HepG2 (cell line): ENCODE data around the gene DQX1. TPM values are rescaled to one million over a fixed set of nuclear protein-coding genes. Genes with fewer than 3 reads are reported as not detected.

Experiments
- BCLAF1 ChIP-seq: fragments of 450-650 bp; IDR thresholded peaks from 2 replicates; pipeline ENCODE4 v1.6.1; 2017; ENCODE audit warnings: mild to moderate bottlenecking
- CHD4 ChIP-seq: fragments of 200-600 bp; sonication (generic); IDR thresholded peaks from 2 replicates; pipeline ENCODE4 v1.7.0; 2017; ENCODE audit warnings: mild to moderate bottlenecking, low read length, borderline replicate concordance
- DR1 ChIP-seq: sonication (generic); formaldehyde crosslinking; IDR thresholded peaks from 2 replicates; pipeline ENCODE4 v1.8.0; 2021; ENCODE audit warnings: mild to moderate bottlenecking, missing genetic modification reagents, inconsistent platforms
- EP300 ChIP-seq, 3 experiments: sonication (generic) in 1 of 3; formaldehyde crosslinking in 1 of 3; IDR thresholded peaks; 2 replicates each; pipeline versions ENCODE4 v1.5.1 to v1.6.1; 2011 to 2020; ENCODE audit warnings: low read depth in 2 of 3, low read length in 2 of 3, borderline replicate concordance in 1 of 3, improper control_type of control experiment in 1 of 3, mild to moderate bottlenecking in 1 of 3, missing genetic modification reagents in 1 of 3, moderate library complexity in 1 of 3
- HNF4G ChIP-seq, 2 experiments: sonication (generic) in 1 of 2; formaldehyde crosslinking in 1 of 2; IDR thresholded peaks; 2 replicates each; pipeline versions ENCODE4 v1.4.0 to v1.6.1; 2011 to 2020; ENCODE audit warnings: borderline replicate concordance in 2 of 2, low read depth in 2 of 2, mild to moderate bottlenecking in 2 of 2, low read length in 1 of 2, missing genetic modification reagents in 1 of 2, moderate library complexity in 1 of 2
- JUND ChIP-seq: sonication (generic); formaldehyde crosslinking; IDR thresholded peaks from 2 replicates; pipeline ENCODE4 v1.8.0; 2022; ENCODE audit warnings: mild to moderate bottlenecking, missing genetic modification reagents
- KDM4B ChIP-seq: sonication (generic); formaldehyde crosslinking; IDR thresholded peaks from 2 replicates; pipeline ENCODE4 v1.4.0; 2020; ENCODE audit warnings: missing genetic modification reagents
- MATR3 ChIP-seq: sonication (generic); formaldehyde crosslinking; IDR thresholded peaks from 2 replicates; pipeline ENCODE4 v1.4.0; 2020; ENCODE audit warnings: missing genetic modification reagents
- NFIC ChIP-seq: IDR thresholded peaks from 2 replicates; pipeline ENCODE4 v1.6.1; 2012; ENCODE audit warnings: mild to moderate bottlenecking, low read length, inconsistent platforms
- NFYB ChIP-seq: sonication (generic); formaldehyde crosslinking; IDR thresholded peaks from 2 replicates; pipeline ENCODE4 v1.4.0; 2020; ENCODE audit warnings: missing genetic modification reagents
- NR2C2 ChIP-seq: sonication (generic); formaldehyde crosslinking; IDR thresholded peaks from 2 replicates; pipeline ENCODE4 v1.4.0; 2020; ENCODE audit warnings: missing genetic modification reagents, mild to moderate bottlenecking, moderate library complexity, borderline replicate concordance
- SALL1 ChIP-seq: sonication (generic); formaldehyde crosslinking; IDR thresholded peaks from 2 replicates; pipeline ENCODE4 v1.8.0; 2022; ENCODE audit warnings: mild to moderate bottlenecking, missing genetic modification reagents
- SRF ChIP-seq: IDR thresholded peaks from 2 replicates; pipeline ENCODE4 v1.6.1; 2011; ENCODE audit warnings: mild to moderate bottlenecking, low read depth, low read length, moderate library complexity
- TBP ChIP-seq: sonication (generic); formaldehyde crosslinking; IDR thresholded peaks from 2 replicates; pipeline ENCODE4 v1.5.0; 2020; ENCODE audit warnings: missing genetic modification reagents
- TEAD3 ChIP-seq: optimal IDR thresholded peaks from 2 replicates; pipeline ENCODE3; 2016; ENCODE audit warnings: borderline replicate concordance
- ZBTB42 ChIP-seq: sonication (generic); formaldehyde crosslinking; IDR thresholded peaks from 2 replicates; pipeline ENCODE4 v1.5.0; 2020; ENCODE audit warnings: mild to moderate bottlenecking, missing genetic modification reagents
- ZEB1 ChIP-seq: IDR thresholded peaks from 2 replicates; pipeline ENCODE4 v1.6.1; 2012; ENCODE audit warnings: mild to moderate bottlenecking, low read depth, inconsistent platforms; ENCODE audit not compliant: insufficient replicate concordance
- ZFP36 ChIP-seq: fragments of 150-350 bp; IDR thresholded peaks from 2 replicates; pipeline ENCODE4 v1.6.1; 2018; ENCODE audit warnings: borderline replicate concordance, low read length, low read depth; ENCODE audit not compliant: partially characterized antibody
- ZFP36L2 ChIP-seq: sonication (generic); formaldehyde crosslinking; IDR thresholded peaks from 2 replicates; pipeline ENCODE4 v1.4.0; 2020; ENCODE audit warnings: missing genetic modification reagents
- ZNF883 ChIP-seq: sonication (generic); formaldehyde crosslinking; IDR thresholded peaks from 2 replicates; pipeline ENCODE4 v1.5.1; 2020; ENCODE audit warnings: mild to moderate bottlenecking, missing genetic modification reagents; ENCODE audit errors: not compliant biosample characterization
- ZXDC ChIP-seq: sonication (generic); formaldehyde crosslinking; IDR thresholded peaks from 2 replicates; pipeline ENCODE4 v1.5.0; 2020; ENCODE audit warnings: mild to moderate bottlenecking, missing genetic modification reagents
- polyA plus RNA-seq, 8 experiments: library from polyadenylated mRNA; depleted of rRNA in 3 of 8; stranded (reverse) in 7 of 8; unstranded in 1 of 8; fragments of >200 nt; fragmentation: Illumina TruSeq in 4 of 8; extraction: Trizol in 4 of 8; gene quantifications; 2 replicates each; pipeline versions ENCODE4 v1.2.1 to v1.2.3, GENCODE V29; 2011 to 2016; ENCODE audit warnings: low read depth in 4 of 8, missing spikeins in 1 of 8, mixed read lengths in 1 of 8; ENCODE audit not compliant: insufficient read depth in 1 of 8
- total RNA-seq, 5 experiments: library from RNA; depleted of rRNA; stranded (reverse); fragments of >200 nt; fragmentation: Illumina TruSeq; extraction: Trizol; gene quantifications; 2 replicates each; pipeline ENCODE4 v1.2.3, GENCODE V29; 2016; ENCODE audit warnings: low read depth in 1 of 5

The DQX1 gene
- total and polyA plus RNA-seq, 2 of the 13 experiments (the other 11 are each of a cell fraction or from before 2014, with no cell fraction given) = 27.6 to 89.8 TPM

GRCh38 chr2:74482801-74483674 is 43.0 kb downstream of the DQX1 start, which contains the start of the genes CCDC142 and TTC31 (continued):
- 0 out of 4 replicates have a peak, but pooled peaks of 1 of the 2 experiments have one; percentile 31 for TF ChIP-seq EP300 (IDR thresholded peaks at IDR 0.05; ENCODE audit: low read depth in 2 of 2, low read length in 2 of 2)
- 0 out of 2 replicates have a peak, but pooled peaks have one; percentile 30 for TF ChIP-seq EP300 (CRISPR knock-in tag; IDR thresholded peaks at IDR 0.05; ENCODE audit: borderline replicate concordance)
- TF ChIP-seq JUND = no peak
- TF ChIP-seq NFYB = peak; percentile 50; the same call in 1 of the 2 replicates
- TF ChIP-seq MATR3 (CRISPR knock-in tag) = no peak
- no peak for TF ChIP-seq TBP
- TF ChIP-seq BCLAF1 = no peak
- TF ChIP-seq TEAD3 (CRISPR knock-in tag) = peak; percentile 46
- peak; percentile 17; the same call in 1 of the 2 replicates for TF ChIP-seq KDM4B (CRISPR knock-in tag)
- TF ChIP-seq NFIC = no peak
- TF ChIP-seq HNF4G (IDR thresholded peaks at IDR 0.05; ENCODE audit: borderline replicate concordance, low read depth, low read length) = peak; percentile 88
- peak; percentile 90; the same call in 1 of the 2 replicates for TF ChIP-seq HNF4G (CRISPR knock-in tag; IDR thresholded peaks at IDR 0.05; ENCODE audit: borderline replicate concordance, low read depth)
- TF ChIP-seq ZXDC (CRISPR knock-in tag) = peak; percentile 46
- peak; percentile 76 for TF ChIP-seq SALL1
- peak; percentile 87; the same call in 1 of the 2 replicates for TF ChIP-seq ZBTB42 (CRISPR knock-in tag)
- peak; percentile 81 for TF ChIP-seq ZNF883 (CRISPR knock-in tag)
- peak; percentile 72; the same call in 1 of the 2 replicates for TF ChIP-seq CHD4
- no peak; the same call in none of the 2 replicates for TF ChIP-seq DR1 (CRISPR knock-in tag)
- peak; percentile 39; the same call in 1 of the 2 replicates for TF ChIP-seq SRF
- no peak for TF ChIP-seq ZFP36
- TF ChIP-seq ZEB1 = peak; percentile 33
- 0 out of 2 replicates have a peak, but pooled peaks have one; percentile 55 for TF ChIP-seq ZFP36L2 (CRISPR knock-in tag)
- peak; percentile 100 for TF ChIP-seq NR2C2 (CRISPR knock-in tag)
